Stimulated activated naive CD8-positive, alpha-beta T cell treated with anti-CD3 and anti-CD28 coated beads, Interleukin-15, amount 100 ng/mL, for 72 hours (primary cell): ENCODE results near the gene FOXE3.
"Not testable (repeated sequence)": the region's sequence is repeated elsewhere in the genome, so short reads cannot be mapped to it uniquely, and the experiment has no call there.

Source experiments
- ATAC-seq: fragments of 150-1000 bp; cut with Tn5 transposase; 2 replicates; pipeline ENCODE4 v1.10.0; 2021; ENCODE audit warnings: mild to moderate bottlenecking, moderate library complexity
- DNase-seq, 2 donors: peaks; one replicate each; pipeline ENCODE4 v3.0.0; 2021 to 2022
- H3K27ac Mint-ChIP-seq, 2 donors: one replicate each; pipeline ENCODE4 v1.8.0; 2022; ENCODE audit warnings: mild to moderate bottlenecking in 2 of 2, mixed read lengths in 2 of 2, moderate library complexity in 2 of 2
- H3K27me3 Mint-ChIP-seq: one replicate; pipeline ENCODE4 v1.8.0; 2022; ENCODE audit warnings: mixed read lengths
- H3K4me1 Mint-ChIP-seq: one replicate; pipeline ENCODE4 v1.8.0; 2022; ENCODE audit warnings: mild to moderate bottlenecking, mixed read lengths
- H3K4me3 Mint-ChIP-seq, 2 donors: one replicate each; pipeline ENCODE4 v1.8.0; 2022; ENCODE audit warnings: mild to moderate bottlenecking in 2 of 2, mixed read lengths in 2 of 2, moderate library complexity in 1 of 2
- H3K9me3 Mint-ChIP-seq, 2 donors: one replicate each; pipeline ENCODE4 v1.8.0; 2022; ENCODE audit warnings: mixed read lengths in 2 of 2

Gene FOXE3

DNA sequence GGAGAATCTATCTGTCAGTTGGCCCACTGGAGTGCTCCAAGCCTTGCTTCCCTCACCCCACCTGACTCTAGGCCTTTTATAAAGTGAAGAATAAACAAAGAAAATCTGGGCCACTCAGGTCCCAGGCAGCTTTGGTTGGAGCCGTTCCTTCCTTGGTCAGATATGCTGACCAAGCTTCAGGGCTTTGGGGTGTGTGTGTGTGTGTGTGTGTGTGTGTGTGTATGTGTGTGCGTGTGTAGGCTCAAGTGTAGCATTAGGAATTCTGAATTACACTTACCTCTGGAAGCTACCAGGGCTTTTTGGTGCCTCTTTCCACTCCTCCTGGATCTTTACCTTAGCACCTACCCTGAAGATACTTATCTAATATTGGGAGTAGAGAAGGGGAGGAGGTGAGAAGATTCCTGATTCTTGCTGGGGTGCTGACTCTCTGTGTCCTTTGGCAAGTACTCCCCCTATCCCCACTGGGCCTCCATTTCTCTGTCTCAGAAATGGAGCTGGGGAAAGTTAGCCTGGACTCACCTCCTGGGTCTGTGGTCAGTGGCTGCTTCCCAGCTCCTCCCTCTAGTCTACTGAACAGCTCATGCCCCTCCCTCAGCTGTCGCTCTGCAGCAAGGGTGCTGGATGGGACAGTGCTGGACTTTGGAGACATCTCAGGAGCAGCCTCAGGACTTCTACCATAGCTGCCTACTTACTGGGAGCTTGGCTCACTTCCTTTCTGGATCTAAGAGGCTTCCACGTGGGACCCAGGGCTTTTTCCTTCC is 32.6 kb downstream of the FOXE3 start:
- no peak overlapping the region for H3K4me3 Mint-ChIP-seq
- DNase-seq (no peak), ATAC-seq (no peak)
- no peaks in the 10 kb centered on the region for H3K4me1 Mint-ChIP-seq
- H3K9me3 Mint-ChIP-seq = no peaks in the 10 kb centered on the region
- H3K27ac Mint-ChIP-seq = no peak overlapping the region
- H3K27me3 Mint-ChIP-seq = no peaks in the 10 kb centered on the region

DNA sequence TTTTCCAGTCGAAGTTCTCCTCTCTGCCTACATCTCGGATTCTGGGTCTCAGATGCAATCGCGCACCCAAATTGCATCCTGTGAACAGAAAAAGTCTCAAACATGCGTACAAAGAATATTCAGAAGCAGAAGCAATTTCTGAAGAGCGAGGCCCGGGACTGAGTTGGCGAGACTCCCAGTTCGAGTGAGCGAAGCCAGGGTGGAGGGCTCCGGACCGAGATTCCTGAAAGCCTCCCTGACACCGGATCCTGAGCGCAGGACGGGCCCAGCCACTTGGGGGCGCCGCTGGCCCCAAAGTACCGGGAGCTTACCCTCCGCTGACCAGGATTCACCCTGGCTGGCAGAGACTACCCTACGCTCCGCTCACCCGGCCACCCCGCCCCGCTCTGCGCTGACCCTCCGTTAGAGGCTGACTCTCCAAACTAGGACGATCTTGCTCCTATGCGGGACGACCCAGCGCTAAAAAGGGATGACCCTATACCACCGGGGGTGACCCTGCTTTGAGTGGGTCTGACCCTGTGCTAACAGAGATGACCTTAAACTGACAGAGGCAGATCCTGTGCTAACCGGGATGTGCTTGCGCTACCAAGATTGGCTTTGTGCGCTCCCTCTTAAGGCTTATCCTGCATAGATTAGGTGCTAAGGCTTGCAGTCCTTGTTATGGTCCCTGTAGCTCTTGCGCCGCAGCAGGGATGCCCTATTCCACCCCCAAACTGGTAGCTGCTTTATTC is 33.9 kb downstream of the FOXE3 start:
- ATAC-seq = peak; percentile 40

DNA sequence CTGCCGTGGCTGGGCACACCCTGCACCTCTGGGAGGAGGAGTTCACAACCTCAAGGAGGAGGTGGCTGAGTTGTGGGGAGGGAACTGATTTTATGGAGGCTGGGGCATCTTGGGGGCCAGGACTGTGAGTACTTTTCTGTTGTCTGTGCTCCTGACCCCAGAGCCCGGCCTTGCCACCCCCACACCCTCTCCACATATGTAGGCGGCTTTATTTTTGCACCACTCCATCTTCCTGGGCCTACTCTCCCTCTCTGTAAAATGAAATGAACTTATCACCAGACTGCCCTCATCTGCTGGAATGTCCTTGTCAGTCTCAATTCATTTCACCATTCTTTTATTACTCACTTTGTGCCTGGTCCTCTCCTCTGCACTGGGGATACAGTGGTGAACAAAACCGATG is 34.5 kb downstream of the FOXE3 start:
- DNase-seq (no peak), ATAC-seq (no peak)
- no peak overlapping the region for H3K4me3 Mint-ChIP-seq
- H3K4me1 Mint-ChIP-seq = no peaks in the 10 kb centered on the region
- peak overlapping the region in 1 of 2 donors; percentile 51 for H3K27ac Mint-ChIP-seq
- H3K9me3 Mint-ChIP-seq = no peaks in the 10 kb centered on the region
- H3K27me3 Mint-ChIP-seq = peaks cover 8% of the 10 kb centered on the region

More for the DNA sequence above, 33.9 kb downstream of the FOXE3 start:
- no peak overlapping the region for H3K4me3 Mint-ChIP-seq
- H3K4me1 Mint-ChIP-seq = no peaks in the 10 kb centered on the region
- H3K9me3 Mint-ChIP-seq = no peaks in the 10 kb centered on the region
- H3K27ac Mint-ChIP-seq = peak overlapping the region in 1 of 2 donors; percentile 51
- no peak for DNase-seq
- H3K27me3 Mint-ChIP-seq = peaks cover 3% of the 10 kb centered on the region

DNA sequence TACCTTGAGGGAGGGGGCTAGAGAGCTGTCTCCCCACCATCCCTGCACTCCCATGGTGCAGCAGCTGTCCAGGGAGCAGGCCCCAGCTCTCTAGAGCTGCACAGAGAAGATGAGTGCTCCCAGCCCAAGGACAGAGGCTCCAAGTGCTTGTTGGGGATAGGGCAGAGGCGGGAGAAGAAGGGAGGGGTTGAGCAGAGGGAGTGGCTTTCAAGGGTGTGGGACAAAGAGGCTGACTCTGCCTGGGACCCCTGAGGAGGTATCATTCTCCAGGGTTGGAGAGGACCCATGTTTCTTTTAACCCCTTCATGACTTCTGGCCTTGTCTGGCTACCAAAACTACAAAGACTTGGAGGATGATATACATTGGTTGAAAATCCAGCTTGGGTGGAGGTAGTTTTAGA is 36.3 kb downstream of the FOXE3 start:
- Mint-ChIP-seq H3K4me3 (no peak overlapping the region), H3K27me3 (peaks cover 23% of the 10 kb centered on the region), H3K4me1 (no peaks in the 10 kb centered on the region), H3K9me3 (no peaks in the 10 kb centered on the region), H3K27ac (no peak overlapping the region)
- ATAC-seq = no peak
- no peak for DNase-seq

DNA sequence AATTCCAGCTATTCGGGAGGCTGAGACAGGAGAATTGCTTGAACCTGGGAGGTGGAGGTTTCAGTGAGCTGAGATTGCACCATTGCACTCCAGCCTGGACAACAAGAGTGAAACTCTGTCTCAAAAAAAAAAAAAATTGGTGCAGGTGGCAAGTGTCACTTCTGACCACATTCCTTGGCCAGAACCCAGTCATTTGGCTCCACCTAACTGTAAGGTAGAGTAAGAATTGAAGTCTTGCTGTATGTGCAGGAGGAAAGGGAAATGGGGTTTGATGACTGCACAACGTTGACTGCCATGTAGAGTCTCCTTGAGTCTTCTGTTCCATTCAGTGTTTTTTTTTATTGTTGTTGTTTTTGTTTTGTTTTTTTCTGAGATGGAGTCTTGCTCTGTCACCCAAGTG is 37.8 kb downstream of the FOXE3 start:
- DNase-seq, H3K9me3 Mint-ChIP-seq, H3K4me3 Mint-ChIP-seq, H3K4me1 Mint-ChIP-seq, H3K27ac Mint-ChIP-seq, ATAC-seq: not testable (repeated sequence)
- H3K27me3 Mint-ChIP-seq = peaks cover 38% of the 10 kb centered on the region

DNA sequence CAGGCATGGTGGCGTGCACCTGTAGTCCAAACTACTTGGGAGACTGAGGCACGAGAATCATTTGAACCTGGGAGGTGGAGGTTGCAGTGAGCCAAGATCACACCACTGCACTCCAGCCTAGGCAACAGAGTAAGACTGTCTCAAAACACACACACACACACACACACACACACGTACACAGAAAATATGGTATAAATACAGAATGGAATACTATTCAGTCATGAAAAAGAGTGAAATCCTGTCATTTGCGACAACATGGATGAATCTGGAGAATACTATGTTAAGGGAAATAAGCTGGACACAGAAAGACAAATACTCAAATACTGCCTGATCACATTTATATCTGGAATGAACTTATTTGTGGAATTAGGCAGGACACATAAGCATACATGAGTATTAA is 40.2 kb downstream of the FOXE3 start:
- peaks cover 54% of the 10 kb centered on the region for H3K27me3 Mint-ChIP-seq

DNA sequence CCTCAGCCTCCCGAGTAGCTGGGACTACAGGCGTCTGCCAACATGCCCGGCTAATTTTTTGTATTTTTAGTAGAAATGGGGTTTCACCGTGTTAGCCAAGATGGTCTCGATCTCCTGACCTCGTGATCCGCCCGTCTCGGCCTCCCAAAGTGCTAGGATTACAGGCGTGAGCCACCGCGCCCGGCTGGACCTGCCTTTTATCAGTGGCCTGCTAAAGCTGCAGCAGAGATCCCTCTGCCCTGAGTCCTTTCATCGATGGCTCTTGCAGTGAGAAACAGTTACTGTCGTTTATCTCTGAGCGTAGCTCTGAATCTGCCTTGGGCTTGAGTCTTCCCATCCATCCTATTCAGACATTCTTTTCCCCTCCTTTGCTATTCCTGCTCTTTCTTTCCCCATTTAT is 41.5 kb downstream of the FOXE3 start:
- peaks cover 65% of the 10 kb centered on the region for H3K27me3 Mint-ChIP-seq
- H3K4me3 Mint-ChIP-seq, H3K4me1 Mint-ChIP-seq, ATAC-seq, H3K9me3 Mint-ChIP-seq, DNase-seq, H3K27ac Mint-ChIP-seq: not testable (repeated sequence)

More for the DNA sequence above, 40.2 kb downstream of the FOXE3 start:
- Mint-ChIP-seq H3K4me3 (no peak overlapping the region), H3K9me3 (no peaks in the 10 kb centered on the region), H3K4me1 (no peaks in the 10 kb centered on the region), H3K27ac (no peak overlapping the region)
- DNase-seq = no peak
- no peak for ATAC-seq

DNA sequence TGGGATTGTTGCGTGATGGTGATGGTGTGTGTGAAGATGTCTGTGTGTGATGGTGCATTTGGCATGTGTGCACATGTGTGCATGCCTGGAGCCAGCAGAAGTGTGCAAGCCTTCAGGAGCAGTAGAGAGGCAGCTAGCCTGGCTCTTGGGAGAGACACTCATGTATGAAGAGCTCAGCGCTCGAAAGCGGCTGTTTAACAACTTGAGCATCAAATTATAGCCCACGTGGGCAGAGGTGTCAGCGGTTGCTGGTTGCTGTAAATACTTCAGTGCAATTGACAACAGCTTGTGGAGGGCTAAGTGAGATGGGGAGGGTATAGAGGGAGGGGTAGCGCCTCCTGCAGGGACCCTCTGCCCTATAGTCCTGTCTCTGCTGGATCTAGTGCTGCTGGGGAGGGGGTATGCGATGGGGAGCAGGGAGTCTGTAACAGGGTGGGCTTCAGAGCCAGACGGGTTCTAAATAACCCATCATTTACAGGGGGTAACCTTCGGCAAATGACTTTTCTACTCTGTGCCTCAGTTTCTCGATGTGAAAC is 43.2 kb downstream of the FOXE3 start:
- Mint-ChIP-seq H3K27ac (no peak overlapping the region), H3K27me3 (peaks cover 78% of the 10 kb centered on the region), H3K4me3 (no peak overlapping the region), H3K9me3 (no peaks in the 10 kb centered on the region), H3K4me1 (no peaks in the 10 kb centered on the region)
- no peak for DNase-seq
- no peak for ATAC-seq

DNA sequence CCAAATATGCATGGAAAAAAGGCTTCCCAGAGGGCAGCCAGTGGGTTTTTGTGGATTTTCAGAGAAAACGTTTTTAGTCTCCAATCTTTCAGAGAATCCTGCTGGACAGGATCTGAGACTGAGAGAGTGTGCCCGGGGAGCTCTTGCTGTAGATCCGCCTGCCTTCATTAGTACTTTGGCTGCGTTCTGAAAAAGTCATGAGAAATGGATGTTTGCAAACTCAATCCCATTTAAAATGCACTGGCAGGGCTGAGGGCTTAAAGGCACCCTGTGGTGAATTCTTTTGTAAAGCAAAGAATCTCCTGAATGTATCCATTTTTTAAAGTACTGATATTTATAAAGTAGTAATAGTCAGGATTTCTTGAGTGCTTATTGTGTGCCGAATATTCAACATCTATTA is 44.0 kb downstream of the FOXE3 start:
- H3K27me3 Mint-ChIP-seq = peaks cover 74% of the 10 kb centered on the region
- H3K4me3 Mint-ChIP-seq = no peak overlapping the region

DNA sequence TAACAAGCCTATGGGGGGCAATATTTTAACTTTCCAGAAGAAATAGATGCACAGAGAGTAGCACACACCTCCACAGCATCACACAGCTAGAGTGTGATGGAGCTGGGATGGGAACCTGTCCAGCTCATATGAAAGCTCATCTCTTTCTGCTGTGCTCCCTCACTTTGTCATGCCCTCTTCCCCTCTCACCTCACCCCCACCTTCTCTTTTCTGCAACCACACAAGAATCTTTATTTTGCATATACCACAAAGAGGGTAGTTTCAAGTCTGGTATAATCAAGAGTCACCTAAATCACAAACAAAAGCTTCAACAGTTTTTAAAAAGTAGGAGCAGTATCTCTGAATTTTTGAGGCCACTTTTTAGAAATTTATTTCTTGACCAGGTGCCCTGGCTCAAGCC is 44.4 kb downstream of the FOXE3 start:
- H3K4me3 Mint-ChIP-seq = no peak overlapping the region
- ATAC-seq (no peak), DNase-seq (no peak)
- H3K4me1 Mint-ChIP-seq = no peaks in the 10 kb centered on the region
- no peaks in the 10 kb centered on the region for H3K9me3 Mint-ChIP-seq
- H3K27me3 Mint-ChIP-seq = peaks cover 70% of the 10 kb centered on the region
- no peak overlapping the region for H3K27ac Mint-ChIP-seq

More for the DNA sequence above, 44.0 kb downstream of the FOXE3 start:
- ATAC-seq (no peak), DNase-seq (no peak)
- H3K4me1 Mint-ChIP-seq = no peaks in the 10 kb centered on the region
- H3K27ac Mint-ChIP-seq = no peak overlapping the region
- H3K9me3 Mint-ChIP-seq = no peaks in the 10 kb centered on the region

DNA sequence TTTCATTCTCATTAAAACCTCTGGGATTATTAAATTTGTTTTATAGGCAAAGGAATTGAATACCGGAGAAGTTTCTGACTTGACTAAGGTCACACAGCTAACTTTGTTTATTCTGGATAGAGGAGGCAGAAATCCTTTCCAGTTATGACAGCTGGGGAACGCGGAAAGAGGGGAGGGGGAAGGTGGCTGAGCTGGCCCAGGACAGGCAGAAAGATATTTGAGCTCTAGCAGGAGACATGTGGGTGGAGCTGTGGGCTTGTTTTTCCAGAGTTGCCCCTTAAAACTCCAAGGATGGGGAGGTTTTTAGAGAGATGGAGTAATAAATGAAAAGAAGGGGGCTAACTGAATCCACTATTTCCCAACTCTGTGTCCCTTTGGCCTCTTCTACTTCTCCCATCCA is 49.5 kb downstream of the FOXE3 start:
- peaks cover 29% of the 10 kb centered on the region for H3K27me3 Mint-ChIP-seq
- no peaks in the 10 kb centered on the region for H3K9me3 Mint-ChIP-seq
- H3K4me1 Mint-ChIP-seq = no peaks in the 10 kb centered on the region
- H3K4me3 Mint-ChIP-seq = no peak overlapping the region
- DNase-seq (no peak), ATAC-seq (no peak)
- H3K27ac Mint-ChIP-seq = no peak overlapping the region
